ENCODE measurements around the gene OR5AS1.
"Not testable (repeated sequence)": the region's sequence is repeated elsewhere in the genome, so short reads cannot be mapped to it uniquely, and the experiment has no call there.

DNA sequence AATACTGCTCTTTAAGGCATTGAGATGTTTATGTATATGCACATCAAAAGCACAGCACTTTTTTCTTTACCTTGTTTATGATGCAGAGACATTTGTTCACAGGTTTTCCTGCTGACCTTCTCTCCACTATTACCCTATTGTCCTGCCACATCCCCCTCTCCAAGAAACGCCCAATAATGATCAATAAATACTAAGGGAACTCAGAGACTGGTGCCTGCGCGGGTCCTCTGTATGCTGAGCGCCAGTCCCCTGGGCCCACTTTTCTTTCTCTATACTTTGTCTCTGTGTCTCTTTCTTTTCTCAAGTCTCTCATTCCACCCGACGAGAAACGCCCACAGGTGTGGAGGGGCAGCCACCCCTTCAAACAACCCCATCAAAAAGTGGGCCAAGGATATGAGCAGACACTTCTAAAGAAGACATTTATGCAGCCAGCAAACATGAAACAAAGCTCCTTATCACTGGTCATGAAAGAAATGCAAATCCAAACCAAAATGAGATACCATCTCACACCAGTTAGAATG is 30.9 kb downstream of the OR5AS1 start:
- TF ChIP-seq TCF12 (IDR thresholded peaks at IDR 0.05); EP300 (IDR thresholded peaks at IDR 0.05; ENCODE audit: borderline replicate concordance in 1 of 2, low read depth in 1 of 2, low read length in 1 of 2); TAF1 (IDR thresholded peaks at IDR 0.05; ENCODE audit: borderline replicate concordance, low read depth, low read length); RCOR1 (IDR thresholded peaks at IDR 0.05; ENCODE audit: low read length); NFIC (IDR thresholded peaks at IDR 0.05; ENCODE audit: borderline replicate concordance); YY1 (IDR thresholded peaks at IDR 0.05; ENCODE audit: low read depth); POLR2AphosphoS5 (IDR thresholded peaks at IDR 0.05; ENCODE audit: low read depth, low read length); MEF2A (IDR thresholded peaks at IDR 0.05; ENCODE audit: borderline replicate concordance, low read depth); MXI1 (IDR thresholded peaks at IDR 0.05; ENCODE audit: low read depth, low read length); JUND (IDR thresholded peaks at IDR 0.05); TEAD4 (IDR thresholded peaks at IDR 0.05; ENCODE audit: borderline replicate concordance, insufficient read depth): not testable (repeated sequence)
- TF ChIP-seq, protein P1, sequence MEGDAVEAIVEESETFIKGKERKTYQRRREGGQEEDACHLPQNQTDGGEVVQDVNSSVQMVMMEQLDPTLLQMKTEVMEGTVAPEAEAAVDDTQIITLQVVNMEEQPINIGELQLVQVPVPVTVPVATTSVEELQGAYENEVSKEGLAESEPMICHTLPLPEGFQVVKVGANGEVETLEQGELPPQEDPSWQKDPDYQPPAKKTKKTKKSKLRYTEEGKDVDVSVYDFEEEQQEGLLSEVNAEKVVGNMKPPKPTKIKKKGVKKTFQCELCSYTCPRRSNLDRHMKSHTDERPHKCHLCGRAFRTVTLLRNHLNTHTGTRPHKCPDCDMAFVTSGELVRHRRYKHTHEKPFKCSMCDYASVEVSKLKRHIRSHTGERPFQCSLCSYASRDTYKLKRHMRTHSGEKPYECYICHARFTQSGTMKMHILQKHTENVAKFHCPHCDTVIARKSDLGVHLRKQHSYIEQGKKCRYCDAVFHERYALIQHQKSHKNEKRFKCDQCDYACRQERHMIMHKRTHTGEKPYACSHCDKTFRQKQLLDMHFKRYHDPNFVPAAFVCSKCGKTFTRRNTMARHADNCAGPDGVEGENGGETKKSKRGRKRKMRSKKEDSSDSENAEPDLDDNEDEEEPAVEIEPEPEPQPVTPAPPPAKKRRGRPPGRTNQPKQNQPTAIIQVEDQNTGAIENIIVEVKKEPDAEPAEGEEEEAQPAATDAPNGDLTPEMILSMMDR (IDR thresholded peaks at IDR 0.05): not testable (repeated sequence)
